ENCODE results near the gene MEIS3.

MEIS3 gene

GRCh38 chr19:47358936-47359335 lies 60.4 kb downstream of the MEIS3 start:
- no peak for DNase-seq (ENCODE audit: low spot score)

GRCh38 chr19:47357788-47358680 lies 61.3 kb downstream of the MEIS3 start:
- no peak for DNase-seq (ENCODE audit: low spot score)

GRCh38 chr19:47356900-47357299 lies 62.4 kb downstream of the MEIS3 start:
- no peak for DNase-seq (ENCODE audit: low spot score)

GRCh38 chr19:47353307-47353712 lies 66.0 kb downstream of the MEIS3 start:
- DNase-seq (ENCODE audit: low spot score) = no peak

Data from pons (tissue), 1 donor.